ENCODE measurements around the gene CHRM1.
A peak's percentile ranks its signal among the peaks of the same experiment; 100 is the strongest.

The CHRM1 gene

GRCh38 chr11:62925745-62926679 lies 4.8 kb upstream of the CHRM1 start:
- no peak for DNase-seq (ENCODE audit: low read depth)

- DNase-seq (ENCODE audit: low read depth), result no peak
These were observed 4.1 kb upstream of the CHRM1 start for GRCh38 chr11:62925308-62925707.

GRCh38 chr11:62923601-62924411 lies 2.6 kb upstream of the CHRM1 start:
- DNase-seq (ENCODE audit: low read depth), result no peak

- DNase-seq (ENCODE audit: low read depth), result no peak
These were observed 1.7 kb upstream of the CHRM1 start for GRCh38 chr11:62922653-62923431.

- DNase-seq (ENCODE audit: low read depth), result no peak
These were observed 1.0 kb upstream of the CHRM1 start for GRCh38 chr11:62922189-62922589.

- no peak for DNase-seq (ENCODE audit: low read depth)
These were observed 518 bp upstream of the CHRM1 start for GRCh38 chr11:62921573-62922188.

GRCh38 chr11:62919898-62920640 lies 1.1 kb downstream of the CHRM1 start:
- DNase-seq (ENCODE audit: low read depth), result no peak

- no peak for DNase-seq (ENCODE audit: low read depth)
These were observed 1.7 kb downstream of the CHRM1 start for GRCh38 chr11:62919476-62919875.

- no peak for DNase-seq (ENCODE audit: low read depth)
These were observed 2.6 kb downstream of the CHRM1 start for GRCh38 chr11:62918531-62918930.

GRCh38 chr11:62917906-62918502 lies 3.2 kb downstream of the CHRM1 start:
- no peak for DNase-seq (ENCODE audit: low read depth)

GRCh38 chr11:62914416-62914815 lies 6.7 kb downstream of the CHRM1 start:
- DNase-seq (ENCODE audit: low read depth), result no peak

GRCh38 chr11:62912268-62912667 lies 8.9 kb downstream of the CHRM1 start:
- no peak for DNase-seq (ENCODE audit: low read depth)

GRCh38 chr11:62911137-62912130 lies 9.7 kb downstream of the CHRM1 start:
- DNase-seq (ENCODE audit: low read depth), result no peak

GRCh38 chr11:62910141-62910882 lies 10.9 kb downstream of the CHRM1 start:
- no peak for DNase-seq (ENCODE audit: low read depth)

GRCh38 chr11:62909107-62909894 lies 11.9 kb downstream of the CHRM1 start:
- no peak for DNase-seq (ENCODE audit: low read depth)

GRCh38 chr11:62908468-62909072 lies 12.6 kb downstream of the CHRM1 start:
- no peak for DNase-seq (ENCODE audit: low read depth)

- DNase-seq (ENCODE audit: low read depth), result peak; percentile 68
These were observed 15.1 kb downstream of the CHRM1 start for GRCh38 chr11:62905927-62906531.

Data from stimulated activated CD8-positive, alpha-beta memory T cell treated with anti-CD3 and anti-CD28 coated beads, Interleukin-12 subunit alpha, Interleukin-12 subunit beta, amount 100 ng/mL, for 1 hour (primary cell).